Smooth muscle cell (in vitro differentiated cells): ENCODE data around the gene MYCBPAP. TPM values are rescaled to one million over a fixed set of nuclear protein-coding genes. Genes with fewer than 3 reads are reported as not detected.

Source experiments
- polyA plus RNA-seq: library from polyadenylated mRNA; unstranded; fragments of >200 nt; fragmentation: Nextera tagmentation; extraction: Ambion mirVana; gene quantifications from 2 replicates; pipeline ENCODE4 v1.2.1, GENCODE V29; 2016
- total RNA-seq: library from RNA; depleted of rRNA; stranded (reverse); fragments of >200 nt; gene quantifications from 2 replicates; pipeline ENCODE4 v1.2.3, GENCODE V29; 2014

The MYCBPAP gene
- total and polyA plus RNA-seq, 2 experiments from 2014 or later: 0.90 to 0.97 TPM

Other genes starting within 250 kb of the MYCBPAP start
- 1.9 and 7.4 TPM in 2 replicates for gene TMEM92, start 234.0 kb upstream of the MYCBPAP start, total RNA-seq
- gene TMEM92, start 234.0 kb upstream of the MYCBPAP start, polyA plus RNA-seq: 4.8 and 14.4 TPM in 2 replicates
- gene XYLT2, start 162.3 kb upstream of the MYCBPAP start, total RNA-seq: 33.2 and 34.3 TPM in 2 replicates
- 32.3 and 41.4 TPM in 2 replicates for gene XYLT2, start 162.3 kb upstream of the MYCBPAP start, polyA plus RNA-seq
- gene MRPL27, start 135.3 kb upstream of the MYCBPAP start, total RNA-seq: 62.8 and 69.8 TPM in 2 replicates
- 130 and 138 TPM in 2 replicates for gene MRPL27, start 135.3 kb upstream of the MYCBPAP start, polyA plus RNA-seq
- gene EME1, start 135.2 kb upstream of the MYCBPAP start, total RNA-seq: 4.6 and 8.2 TPM in 2 replicates
- gene EME1, start 135.2 kb upstream of the MYCBPAP start, polyA plus RNA-seq: 9.6 and 12.9 TPM in 2 replicates
- 160 and 164 TPM in 2 replicates for gene LRRC59, start 110.9 kb upstream of the MYCBPAP start, total RNA-seq
- 139 and 161 TPM in 2 replicates for gene LRRC59, start 110.9 kb upstream of the MYCBPAP start, polyA plus RNA-seq
- gene ACSF2, start 82.2 kb upstream of the MYCBPAP start, total RNA-seq: 16.8 and 18.6 TPM in 2 replicates
- gene ACSF2, start 82.2 kb upstream of the MYCBPAP start, polyA plus RNA-seq: 13.7 and 21.3 TPM in 2 replicates
- gene CHAD, start 39.6 kb upstream of the MYCBPAP start, total RNA-seq: not detected in 2 replicates
- gene CHAD, start 39.6 kb upstream of the MYCBPAP start, polyA plus RNA-seq: 0.43 and 1.1 TPM in 2 replicates
- gene RSAD1, start 29.6 kb upstream of the MYCBPAP start, total RNA-seq: 11.4 and 20.1 TPM in 2 replicates
- gene RSAD1, start 29.6 kb upstream of the MYCBPAP start, polyA plus RNA-seq: 21.1 and 25.3 TPM in 2 replicates
- 3.9 and 6.3 TPM in 2 replicates for gene EPN3, start 24.3 kb downstream of the MYCBPAP start, total RNA-seq
- 5.1 and 7.6 TPM in 2 replicates for gene EPN3, start 24.3 kb downstream of the MYCBPAP start, polyA plus RNA-seq
- 62.7 and 107 TPM in 2 replicates for gene SPATA20, start 38.7 kb downstream of the MYCBPAP start, total RNA-seq
- 61.0 and 64.2 TPM in 2 replicates for gene SPATA20, start 38.7 kb downstream of the MYCBPAP start, polyA plus RNA-seq
- gene CACNA1G, start 52.3 kb downstream of the MYCBPAP start, total RNA-seq: 1.6 and 2.0 TPM in 2 replicates
- gene CACNA1G, start 52.3 kb downstream of the MYCBPAP start, polyA plus RNA-seq: 1.5 and 1.7 TPM in 2 replicates
- 1.3 and 4.3 TPM in 2 replicates for gene ABCC3, start 126.4 kb downstream of the MYCBPAP start, total RNA-seq
- 1.3 and 6.3 TPM in 2 replicates for gene ABCC3, start 126.4 kb downstream of the MYCBPAP start, polyA plus RNA-seq
- gene ANKRD40, start 199.5 kb downstream of the MYCBPAP start, total RNA-seq: 17.6 and 19.5 TPM in 2 replicates
- gene ANKRD40, start 199.5 kb downstream of the MYCBPAP start, polyA plus RNA-seq: 8.2 and 10.1 TPM in 2 replicates
- gene LUC7L3, start 211.2 kb downstream of the MYCBPAP start, total RNA-seq: 59.6 and 77.8 TPM in 2 replicates
- 75.9 and 110 TPM in 2 replicates for gene LUC7L3, start 211.2 kb downstream of the MYCBPAP start, polyA plus RNA-seq